Smooth muscle cell of the brain vasculature (primary cell): Measurements from ENCODE around the gene FRMPD3.

ENCODE experiments used
- DNase-seq: peaks from one replicate; pipeline ENCODE4 v3.0.0-alpha.2; 2012; ENCODE audit warnings: low read depth, low spot score

Gene FRMPD3

GRCh38 chrX:107480272-107480671, 30.8 kb downstream of the FRMPD3 start:
- DNase-seq: no peak

DNA sequence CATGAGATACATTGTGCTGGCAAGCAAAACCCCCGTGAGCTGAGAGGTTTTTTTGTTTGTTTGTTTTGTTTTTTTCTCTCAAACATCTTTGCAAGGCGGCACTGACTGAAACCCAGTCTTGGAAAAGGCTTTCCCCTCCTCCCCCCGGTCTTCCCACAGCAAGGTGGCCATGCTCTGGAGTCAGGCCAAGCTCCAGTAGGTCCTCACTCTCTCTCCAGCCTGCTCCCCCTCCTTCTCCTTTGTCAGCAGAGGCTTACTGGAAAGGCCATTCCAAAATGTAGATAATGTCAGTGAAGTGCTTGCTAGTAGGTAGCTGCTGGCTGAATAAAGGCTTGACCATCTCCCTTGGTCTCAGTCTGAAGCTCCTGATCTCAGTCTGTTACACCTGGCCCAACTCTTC, 32.6 kb downstream of the FRMPD3 start:
- no peak for DNase-seq

GRCh38 chrX:107484002-107484726, 34.7 kb downstream of the FRMPD3 start:
- DNase-seq: no peak

DNA sequence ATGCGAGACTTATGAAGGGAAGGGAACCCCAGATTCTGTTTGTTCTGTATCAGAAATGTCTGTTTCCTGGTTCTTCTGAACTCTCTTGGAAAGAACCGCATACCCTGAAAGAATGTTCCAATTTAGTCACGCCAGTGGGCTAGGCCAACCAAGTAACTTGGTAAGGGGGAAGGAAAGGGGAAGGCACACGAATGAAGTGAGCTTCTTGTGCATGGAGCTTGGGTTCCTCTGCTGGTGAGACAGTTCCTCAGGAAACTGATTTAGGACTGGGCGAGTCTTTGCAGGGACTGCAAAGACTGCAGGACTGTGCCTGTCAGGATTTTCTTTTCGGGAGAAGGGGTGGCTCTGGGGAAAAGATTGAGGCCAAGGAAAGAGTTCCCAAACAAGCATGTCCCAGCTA, 35.6 kb downstream of the FRMPD3 start:
- no peak for DNase-seq

GRCh38 chrX:107493141-107493540, 43.7 kb downstream of the FRMPD3 start:
- no peak for DNase-seq

GRCh38 chrX:107496786-107497185, 47.3 kb downstream of the FRMPD3 start:
- no peak for DNase-seq
